ENCODE measurements around the gene BANF2.

BANF2 gene

DNA sequence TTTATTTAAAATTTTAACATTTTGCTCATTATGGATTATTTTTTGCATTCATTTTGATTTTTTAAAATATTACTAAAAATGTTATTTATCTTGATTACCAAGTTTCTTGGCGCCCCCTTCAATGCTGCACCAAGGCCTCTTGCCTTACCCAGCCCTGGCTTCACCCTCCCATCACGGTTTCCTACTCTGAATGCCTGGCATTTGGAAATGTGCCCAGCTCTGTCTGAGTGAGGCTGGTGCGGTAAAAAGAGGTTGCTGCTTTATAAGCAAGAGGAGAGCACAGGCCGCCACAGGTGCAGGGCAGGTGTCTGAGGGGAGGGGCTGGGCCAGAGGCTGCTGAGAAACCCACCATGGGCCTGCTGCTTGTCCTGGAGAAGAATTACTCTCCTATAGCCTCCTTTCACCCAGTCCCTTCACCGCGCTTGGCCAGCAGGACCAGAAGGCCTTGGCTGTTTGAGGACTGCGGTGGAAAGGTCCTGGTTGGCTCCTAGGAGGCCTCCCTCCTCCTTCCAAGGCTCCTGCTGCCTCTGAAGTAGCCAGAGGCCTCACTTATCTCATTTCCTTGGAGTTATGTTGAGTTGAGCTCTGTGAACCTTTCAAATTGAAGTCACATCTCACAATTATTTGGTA, 62.6 kb downstream of the BANF2 start:
- Histone ChIP-seq H3K27me3 (ENCODE audit: control insufficient read depth, insufficient read depth, low read length) (no peaks in the 10 kb centered on the region), H3K4me1 (peaks cover 9% of the 10 kb centered on the region), H3K9ac (no peak overlapping the region), H3K79me2 (no peaks in the 10 kb centered on the region), H3K9me3 (ENCODE audit: control insufficient read depth, low read length) (no peaks in the 10 kb centered on the region), H3K27ac (no peak overlapping the region), H3K36me3 (ENCODE audit: control insufficient read depth, insufficient read depth, low read length) (no peaks in the 10 kb centered on the region), H3K4me2 (ENCODE audit: low read length) (no peak overlapping the region), H3K4me3 (ENCODE audit: low read depth, low read length) (no peak overlapping the region), H2AFZ (peak overlapping the region; percentile 77)
- TF ChIP-seq, protein P1, sequence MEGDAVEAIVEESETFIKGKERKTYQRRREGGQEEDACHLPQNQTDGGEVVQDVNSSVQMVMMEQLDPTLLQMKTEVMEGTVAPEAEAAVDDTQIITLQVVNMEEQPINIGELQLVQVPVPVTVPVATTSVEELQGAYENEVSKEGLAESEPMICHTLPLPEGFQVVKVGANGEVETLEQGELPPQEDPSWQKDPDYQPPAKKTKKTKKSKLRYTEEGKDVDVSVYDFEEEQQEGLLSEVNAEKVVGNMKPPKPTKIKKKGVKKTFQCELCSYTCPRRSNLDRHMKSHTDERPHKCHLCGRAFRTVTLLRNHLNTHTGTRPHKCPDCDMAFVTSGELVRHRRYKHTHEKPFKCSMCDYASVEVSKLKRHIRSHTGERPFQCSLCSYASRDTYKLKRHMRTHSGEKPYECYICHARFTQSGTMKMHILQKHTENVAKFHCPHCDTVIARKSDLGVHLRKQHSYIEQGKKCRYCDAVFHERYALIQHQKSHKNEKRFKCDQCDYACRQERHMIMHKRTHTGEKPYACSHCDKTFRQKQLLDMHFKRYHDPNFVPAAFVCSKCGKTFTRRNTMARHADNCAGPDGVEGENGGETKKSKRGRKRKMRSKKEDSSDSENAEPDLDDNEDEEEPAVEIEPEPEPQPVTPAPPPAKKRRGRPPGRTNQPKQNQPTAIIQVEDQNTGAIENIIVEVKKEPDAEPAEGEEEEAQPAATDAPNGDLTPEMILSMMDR (IDR thresholded peaks at IDR 0.05) = no peak

DNA sequence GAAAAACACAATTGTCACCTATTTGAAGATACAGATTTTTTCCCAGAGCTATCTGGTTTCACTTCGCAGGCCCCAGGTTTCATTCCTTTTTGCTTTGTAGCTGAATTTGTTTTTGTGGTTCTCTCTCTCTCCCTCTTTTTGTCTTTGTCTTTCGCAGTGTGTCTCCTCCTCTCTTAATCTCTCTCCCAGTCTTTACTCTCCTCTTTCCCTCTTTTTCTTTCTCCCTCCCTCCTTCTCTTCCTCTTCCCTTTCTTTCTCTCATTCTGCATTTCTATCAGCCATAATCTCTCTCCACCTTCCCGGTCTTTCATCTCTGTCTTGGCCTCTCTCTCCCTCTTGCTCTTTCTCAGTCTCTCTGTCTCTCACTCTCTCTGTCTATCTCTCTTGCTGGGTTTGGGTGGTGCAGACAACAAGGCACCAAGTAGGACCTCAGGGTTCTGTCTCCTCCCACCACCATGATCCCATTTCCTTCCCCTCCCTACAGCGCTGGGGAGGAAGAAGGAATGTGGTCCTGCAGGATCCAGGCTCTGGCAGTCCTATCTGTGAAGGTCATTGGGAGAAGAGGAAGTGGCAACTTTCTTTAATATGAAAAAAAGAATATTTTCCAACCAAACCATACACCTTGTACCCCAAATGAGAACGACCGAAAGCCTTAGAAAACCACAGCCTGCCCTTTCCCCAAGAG, 63.2 kb downstream of the BANF2 start:
- H3K36me3 ChIP-seq (ENCODE audit: control insufficient read depth, insufficient read depth, low read length) = no peaks in the 10 kb centered on the region
- H3K9ac ChIP-seq = no peak overlapping the region
- H3K27me3 ChIP-seq (ENCODE audit: control insufficient read depth, insufficient read depth, low read length) = no peaks in the 10 kb centered on the region
- H3K79me2 ChIP-seq = no peaks in the 10 kb centered on the region
- no peak overlapping the region for H3K4me3 ChIP-seq (ENCODE audit: low read depth, low read length)
- H3K9me3 ChIP-seq (ENCODE audit: control insufficient read depth, low read length) = no peaks in the 10 kb centered on the region
- peaks cover 9% of the 10 kb centered on the region for H3K4me1 ChIP-seq
- H3K27ac ChIP-seq = no peak overlapping the region
- H3K4me2 ChIP-seq (ENCODE audit: low read length) = peak overlapping the region; percentile 25
- peak overlapping the region; percentile 77 for H2AFZ ChIP-seq
- TF ChIP-seq, protein P1 (IDR thresholded peaks at IDR 0.05) = no peak

DNA sequence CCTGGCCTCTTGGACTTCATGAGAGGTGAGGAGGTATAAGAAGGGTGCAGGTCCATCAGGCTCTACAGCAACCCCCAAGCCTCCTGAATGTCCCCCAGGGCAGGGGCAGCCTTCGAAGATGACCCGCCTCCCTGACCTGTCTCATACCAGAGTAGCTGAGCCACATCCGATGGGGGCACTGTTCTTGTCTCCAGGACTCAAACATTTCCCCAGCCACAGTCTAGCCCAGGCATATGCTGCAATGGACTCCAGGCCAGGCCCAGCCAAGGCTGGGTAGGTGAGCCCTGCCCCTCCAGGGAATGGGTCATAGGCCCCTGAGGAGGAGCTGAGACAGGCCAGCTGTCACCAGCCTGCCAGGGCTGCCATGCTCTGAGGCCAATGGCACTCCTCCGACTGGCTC, 65.3 kb downstream of the BANF2 start:
- Histone ChIP-seq H3K27ac (no peak overlapping the region), H2AFZ (no peak overlapping the region), H3K79me2 (no peaks in the 10 kb centered on the region), H3K4me1 (peaks cover 9% of the 10 kb centered on the region), H3K4me2 (ENCODE audit: low read length) (no peak overlapping the region), H3K27me3 (ENCODE audit: control insufficient read depth, insufficient read depth, low read length) (no peaks in the 10 kb centered on the region), H3K9ac (no peak overlapping the region), H3K36me3 (ENCODE audit: control insufficient read depth, insufficient read depth, low read length) (no peaks in the 10 kb centered on the region), H3K9me3 (ENCODE audit: control insufficient read depth, low read length) (no peaks in the 10 kb centered on the region), H3K4me3 (ENCODE audit: low read depth, low read length) (no peak overlapping the region)
- TF ChIP-seq, protein P1 (IDR thresholded peaks at IDR 0.05) = no peak

DNA sequence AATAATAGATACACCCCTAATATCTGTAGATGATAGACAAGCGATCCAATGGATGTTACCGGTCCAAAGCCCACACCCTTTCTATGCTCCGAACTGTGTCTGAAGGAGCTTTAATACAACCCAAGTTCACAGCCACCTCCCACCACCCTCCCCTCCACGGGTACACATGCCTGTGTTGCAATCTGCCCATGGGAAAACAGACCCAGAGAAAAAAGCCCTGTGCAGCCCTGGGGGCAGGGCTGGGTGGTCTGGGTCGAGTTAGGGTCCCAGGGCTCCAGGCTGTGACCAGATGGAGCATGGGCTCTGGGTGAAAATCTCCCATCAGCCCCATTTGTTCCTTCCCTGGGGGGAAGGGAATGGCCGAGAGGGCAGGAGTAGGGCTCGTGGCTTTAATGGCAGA, 65.8 kb downstream of the BANF2 start:
- H3K4me2 ChIP-seq (ENCODE audit: low read length) = no peak overlapping the region
- H3K4me3 ChIP-seq (ENCODE audit: low read depth, low read length) = no peak overlapping the region
- no peaks in the 10 kb centered on the region for H3K79me2 ChIP-seq
- H3K27me3 ChIP-seq (ENCODE audit: control insufficient read depth, insufficient read depth, low read length) = no peaks in the 10 kb centered on the region
- H3K36me3 ChIP-seq (ENCODE audit: control insufficient read depth, insufficient read depth, low read length) = no peaks in the 10 kb centered on the region
- peaks cover 9% of the 10 kb centered on the region for H3K4me1 ChIP-seq
- no peak overlapping the region for H3K27ac ChIP-seq
- H3K9me3 ChIP-seq (ENCODE audit: control insufficient read depth, low read length) = no peaks in the 10 kb centered on the region
- H2AFZ ChIP-seq = no peak overlapping the region
- TF ChIP-seq, protein P1 (IDR thresholded peaks at IDR 0.05) = no peak
- no peak overlapping the region for H3K9ac ChIP-seq

DNA sequence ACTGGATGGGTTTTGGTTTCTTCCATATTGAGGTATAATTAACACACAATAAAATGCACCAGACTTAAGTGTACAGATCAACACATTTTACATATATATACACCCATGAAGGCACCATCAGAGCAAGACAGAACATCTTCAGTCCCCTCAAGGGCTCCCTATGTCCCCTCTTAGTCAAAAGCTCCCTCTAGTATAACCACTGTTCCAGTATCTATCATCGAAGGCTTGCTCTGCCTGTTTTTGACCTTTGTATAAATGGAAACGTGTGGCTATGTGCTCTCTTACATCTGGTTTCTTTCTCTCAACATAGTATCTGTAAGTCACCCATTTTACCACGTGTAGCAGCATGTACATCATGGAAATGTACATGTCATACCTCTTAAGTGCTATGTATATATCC, 66.5 kb downstream of the BANF2 start:
- Histone ChIP-seq H3K27ac (no peak overlapping the region), H3K36me3 (ENCODE audit: control insufficient read depth, insufficient read depth, low read length) (no peaks in the 10 kb centered on the region), H3K4me1 (peaks cover 9% of the 10 kb centered on the region), H3K4me3 (ENCODE audit: low read depth, low read length) (no peak overlapping the region), H3K9ac (no peak overlapping the region), H3K9me3 (ENCODE audit: control insufficient read depth, low read length) (no peaks in the 10 kb centered on the region), H3K27me3 (ENCODE audit: control insufficient read depth, insufficient read depth, low read length) (no peaks in the 10 kb centered on the region), H2AFZ (no peak overlapping the region), H3K4me2 (ENCODE audit: low read length) (no peak overlapping the region), H3K79me2 (no peaks in the 10 kb centered on the region)
- TF ChIP-seq, protein P1 (IDR thresholded peaks at IDR 0.05) = no peak

Data from parathyroid adenoma (tissue), 2 donors.